ENCODE data around the gene CD300LF.

Gene CD300LF

GRCh38 chr17:74687886-74688285, 24.8 kb downstream of the CD300LF start:
- no peak for TF ChIP-seq SIN3A (IDR thresholded peaks at IDR 0.05; ENCODE audit: borderline replicate concordance, insufficient read depth, low read length)
- TF ChIP-seq FOXP2 (optimal IDR thresholded peaks at IDR 0.05; ENCODE audit: borderline replicate concordance, extremely low read depth, extremely low read length, insufficient read depth), result no peak
- TF ChIP-seq POLR2AphosphoS5 (IDR thresholded peaks at IDR 0.05; ENCODE audit: low read depth, low read length), result no peak
- no peak for TF ChIP-seq TAF1 (IDR thresholded peaks at IDR 0.05; ENCODE audit: borderline replicate concordance, insufficient read depth, low read length)
- TF ChIP-seq REST (IDR thresholded peaks at IDR 0.05; ENCODE audit: insufficient read depth in 1 of 2, low read depth in 2 of 2, low read length in 2 of 2), result no peak

- TF ChIP-seq POLR2AphosphoS5 (IDR thresholded peaks at IDR 0.05; ENCODE audit: low read depth, low read length) (no peak), SIN3A (IDR thresholded peaks at IDR 0.05; ENCODE audit: borderline replicate concordance, insufficient read depth, low read length) (no peak), REST (IDR thresholded peaks at IDR 0.05; ENCODE audit: insufficient read depth in 1 of 2, low read depth in 2 of 2, low read length in 2 of 2) (no peak), FOXP2 (optimal IDR thresholded peaks at IDR 0.05; ENCODE audit: borderline replicate concordance, extremely low read depth, extremely low read length, insufficient read depth) (no peak), TAF1 (IDR thresholded peaks at IDR 0.05; ENCODE audit: borderline replicate concordance, insufficient read depth, low read length) (no peak)
Observed at GRCh38 chr17:74686761-74687160, 26.0 kb downstream of the CD300LF start.

GRCh38 chr17:74682471-74683190, 30.1 kb downstream of the CD300LF start:
- TF ChIP-seq FOXP2 (optimal IDR thresholded peaks at IDR 0.05; ENCODE audit: borderline replicate concordance, extremely low read depth, extremely low read length, insufficient read depth) (no peak), TAF1 (IDR thresholded peaks at IDR 0.05; ENCODE audit: borderline replicate concordance, insufficient read depth, low read length) (no peak), POLR2AphosphoS5 (IDR thresholded peaks at IDR 0.05; ENCODE audit: low read depth, low read length) (no peak), SIN3A (IDR thresholded peaks at IDR 0.05; ENCODE audit: borderline replicate concordance, insufficient read depth, low read length) (no peak), REST (IDR thresholded peaks at IDR 0.05; ENCODE audit: insufficient read depth in 1 of 2, low read depth in 2 of 2, low read length in 2 of 2) (no peak)

- TF ChIP-seq TAF1 (IDR thresholded peaks at IDR 0.05; ENCODE audit: borderline replicate concordance, insufficient read depth, low read length) (no peak), REST (IDR thresholded peaks at IDR 0.05; ENCODE audit: insufficient read depth in 1 of 2, low read depth in 2 of 2, low read length in 2 of 2) (no peak), FOXP2 (optimal IDR thresholded peaks at IDR 0.05; ENCODE audit: borderline replicate concordance, extremely low read depth, extremely low read length, insufficient read depth) (no peak), SIN3A (IDR thresholded peaks at IDR 0.05; ENCODE audit: borderline replicate concordance, insufficient read depth, low read length) (no peak), POLR2AphosphoS5 (IDR thresholded peaks at IDR 0.05; ENCODE audit: low read depth, low read length) (no peak)
Observed at GRCh38 chr17:74682028-74682427, 30.7 kb downstream of the CD300LF start.
